GM21576 (cell line): ENCODE results near the gene CA9.

Experiments
- ATAC-seq: cut with Tn5 transposase; IDR thresholded peaks from one replicate; pipeline ENCODE4 v1.9.1; 2021; ENCODE audit warnings: mild to moderate bottlenecking, moderate library complexity; ENCODE audit not compliant: unreplicated experiment

CA9 gene

GRCh38 chr9:35675204-35675603, 1.5 kb downstream of the CA9 start:
- ATAC-seq: no peak

GRCh38 chr9:35675732-35676392, 2.1 kb downstream of the CA9 start:
- ATAC-seq: no peak

- ATAC-seq: no peak
Measured at GRCh38 chr9:35679091-35679490, 5.4 kb downstream of the CA9 start.

GRCh38 chr9:35679766-35680330, 6.1 kb downstream of the CA9 start:
- ATAC-seq: no peak

- peak; percentile 46 for ATAC-seq
Measured at GRCh38 chr9:35680331-35681105, 6.8 kb downstream of the CA9 start.

GRCh38 chr9:35681341-35682002, 7.7 kb downstream of the CA9 start:
- ATAC-seq: no peak

GRCh38 chr9:35682051-35682450, 8.3 kb downstream of the CA9 start:
- no peak for ATAC-seq

GRCh38 chr9:35682520-35683315, 9.0 kb downstream of the CA9 start:
- ATAC-seq: no peak

GRCh38 chr9:35683323-35683722, 9.6 kb downstream of the CA9 start:
- no peak for ATAC-seq

- ATAC-seq: no peak
Measured at GRCh38 chr9:35684921-35685320, 11.2 kb downstream of the CA9 start.

- no peak for ATAC-seq
Measured at GRCh38 chr9:35685506-35685905, 11.8 kb downstream of the CA9 start.

- ATAC-seq: no peak
Measured at GRCh38 chr9:35686222-35687203, 12.8 kb downstream of the CA9 start.

- no peak for ATAC-seq
Measured at GRCh38 chr9:35687306-35687705, 13.6 kb downstream of the CA9 start.

- no peak for ATAC-seq
Measured at GRCh38 chr9:35687972-35688557, 14.3 kb downstream of the CA9 start.

GRCh38 chr9:35688558-35689541, 15.1 kb downstream of the CA9 start:
- ATAC-seq: no peak

GRCh38 chr9:35689542-35690293, 16.0 kb downstream of the CA9 start, which contains the start of gene TPM2:
TPM2 (minus strand) TSS chr9:35689925; CDS start chr9:35689817, 108 bp downstream.
- no peak for ATAC-seq

GRCh38 chr9:35690294-35690613, 16.5 kb downstream of the CA9 start:
- no peak for ATAC-seq
